ENCODE data around the gene CDK2.

DNA sequence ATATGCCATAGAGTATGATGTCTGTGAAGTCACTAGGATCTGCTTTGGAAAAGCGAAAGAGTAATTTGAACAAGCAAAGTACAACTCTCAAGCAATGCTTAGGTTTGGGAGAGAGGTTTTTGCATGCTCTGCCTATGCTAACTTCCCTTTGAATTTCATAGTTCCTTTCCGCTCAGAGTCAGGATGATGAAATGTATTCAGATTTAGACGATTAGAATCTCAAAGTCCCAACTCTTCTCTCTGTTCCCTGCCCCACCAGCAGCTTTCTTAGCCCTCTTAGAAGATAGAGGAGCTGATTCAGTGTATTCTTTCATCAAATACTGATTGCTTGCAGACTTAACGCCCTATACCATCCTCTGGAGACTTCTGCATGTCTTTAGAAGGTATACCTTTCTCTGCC is 18.7 kb downstream of the CDK2 start:
- TF ChIP-seq, protein P1, sequence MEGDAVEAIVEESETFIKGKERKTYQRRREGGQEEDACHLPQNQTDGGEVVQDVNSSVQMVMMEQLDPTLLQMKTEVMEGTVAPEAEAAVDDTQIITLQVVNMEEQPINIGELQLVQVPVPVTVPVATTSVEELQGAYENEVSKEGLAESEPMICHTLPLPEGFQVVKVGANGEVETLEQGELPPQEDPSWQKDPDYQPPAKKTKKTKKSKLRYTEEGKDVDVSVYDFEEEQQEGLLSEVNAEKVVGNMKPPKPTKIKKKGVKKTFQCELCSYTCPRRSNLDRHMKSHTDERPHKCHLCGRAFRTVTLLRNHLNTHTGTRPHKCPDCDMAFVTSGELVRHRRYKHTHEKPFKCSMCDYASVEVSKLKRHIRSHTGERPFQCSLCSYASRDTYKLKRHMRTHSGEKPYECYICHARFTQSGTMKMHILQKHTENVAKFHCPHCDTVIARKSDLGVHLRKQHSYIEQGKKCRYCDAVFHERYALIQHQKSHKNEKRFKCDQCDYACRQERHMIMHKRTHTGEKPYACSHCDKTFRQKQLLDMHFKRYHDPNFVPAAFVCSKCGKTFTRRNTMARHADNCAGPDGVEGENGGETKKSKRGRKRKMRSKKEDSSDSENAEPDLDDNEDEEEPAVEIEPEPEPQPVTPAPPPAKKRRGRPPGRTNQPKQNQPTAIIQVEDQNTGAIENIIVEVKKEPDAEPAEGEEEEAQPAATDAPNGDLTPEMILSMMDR (IDR thresholded peaks at IDR 0.05; ENCODE audit: low read depth, low read length, missing input control): no peak
- no peak for TF ChIP-seq RAD21 (IDR thresholded peaks at IDR 0.05)
- no peak for TF ChIP-seq TAF1 (conservative IDR thresholded peaks at IDR 0.05)
- no peak for TF ChIP-seq SP1 (IDR thresholded peaks at IDR 0.05)
- no peak for TF ChIP-seq EGR1 (IDR thresholded peaks at IDR 0.05; ENCODE audit: low read depth in 2 of 2)
- TF ChIP-seq, protein P2, sequence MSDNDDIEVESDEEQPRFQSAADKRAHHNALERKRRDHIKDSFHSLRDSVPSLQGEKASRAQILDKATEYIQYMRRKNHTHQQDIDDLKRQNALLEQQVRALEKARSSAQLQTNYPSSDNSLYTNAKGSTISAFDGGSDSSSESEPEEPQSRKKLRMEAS (IDR thresholded peaks at IDR 0.05): no peak
- no peak for TF ChIP-seq NR2F2 (IDR thresholded peaks at IDR 0.05)
- TF ChIP-seq FOXA1 (IDR thresholded peaks at IDR 0.05): no peak
- TF ChIP-seq, protein P3, sequence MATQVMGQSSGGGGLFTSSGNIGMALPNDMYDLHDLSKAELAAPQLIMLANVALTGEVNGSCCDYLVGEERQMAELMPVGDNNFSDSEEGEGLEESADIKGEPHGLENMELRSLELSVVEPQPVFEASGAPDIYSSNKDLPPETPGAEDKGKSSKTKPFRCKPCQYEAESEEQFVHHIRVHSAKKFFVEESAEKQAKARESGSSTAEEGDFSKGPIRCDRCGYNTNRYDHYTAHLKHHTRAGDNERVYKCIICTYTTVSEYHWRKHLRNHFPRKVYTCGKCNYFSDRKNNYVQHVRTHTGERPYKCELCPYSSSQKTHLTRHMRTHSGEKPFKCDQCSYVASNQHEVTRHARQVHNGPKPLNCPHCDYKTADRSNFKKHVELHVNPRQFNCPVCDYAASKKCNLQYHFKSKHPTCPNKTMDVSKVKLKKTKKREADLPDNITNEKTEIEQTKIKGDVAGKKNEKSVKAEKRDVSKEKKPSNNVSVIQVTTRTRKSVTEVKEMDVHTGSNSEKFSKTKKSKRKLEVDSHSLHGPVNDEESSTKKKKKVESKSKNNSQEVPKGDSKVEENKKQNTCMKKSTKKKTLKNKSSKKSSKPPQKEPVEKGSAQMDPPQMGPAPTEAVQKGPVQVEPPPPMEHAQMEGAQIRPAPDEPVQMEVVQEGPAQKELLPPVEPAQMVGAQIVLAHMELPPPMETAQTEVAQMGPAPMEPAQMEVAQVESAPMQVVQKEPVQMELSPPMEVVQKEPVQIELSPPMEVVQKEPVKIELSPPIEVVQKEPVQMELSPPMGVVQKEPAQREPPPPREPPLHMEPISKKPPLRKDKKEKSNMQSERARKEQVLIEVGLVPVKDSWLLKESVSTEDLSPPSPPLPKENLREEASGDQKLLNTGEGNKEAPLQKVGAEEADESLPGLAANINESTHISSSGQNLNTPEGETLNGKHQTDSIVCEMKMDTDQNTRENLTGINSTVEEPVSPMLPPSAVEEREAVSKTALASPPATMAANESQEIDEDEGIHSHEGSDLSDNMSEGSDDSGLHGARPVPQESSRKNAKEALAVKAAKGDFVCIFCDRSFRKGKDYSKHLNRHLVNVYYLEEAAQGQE (IDR thresholded peaks at IDR 0.05): no peak
- TF ChIP-seq, protein P4, sequence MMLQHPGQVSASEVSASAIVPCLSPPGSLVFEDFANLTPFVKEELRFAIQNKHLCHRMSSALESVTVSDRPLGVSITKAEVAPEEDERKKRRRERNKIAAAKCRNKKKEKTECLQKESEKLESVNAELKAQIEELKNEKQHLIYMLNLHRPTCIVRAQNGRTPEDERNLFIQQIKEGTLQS (IDR thresholded peaks at IDR 0.05): no peak
- no peak for TF ChIP-seq JUND (IDR thresholded peaks at IDR 0.05)
- TF ChIP-seq YY1 (IDR thresholded peaks at IDR 0.05): no peak
- TF ChIP-seq, protein P5, sequence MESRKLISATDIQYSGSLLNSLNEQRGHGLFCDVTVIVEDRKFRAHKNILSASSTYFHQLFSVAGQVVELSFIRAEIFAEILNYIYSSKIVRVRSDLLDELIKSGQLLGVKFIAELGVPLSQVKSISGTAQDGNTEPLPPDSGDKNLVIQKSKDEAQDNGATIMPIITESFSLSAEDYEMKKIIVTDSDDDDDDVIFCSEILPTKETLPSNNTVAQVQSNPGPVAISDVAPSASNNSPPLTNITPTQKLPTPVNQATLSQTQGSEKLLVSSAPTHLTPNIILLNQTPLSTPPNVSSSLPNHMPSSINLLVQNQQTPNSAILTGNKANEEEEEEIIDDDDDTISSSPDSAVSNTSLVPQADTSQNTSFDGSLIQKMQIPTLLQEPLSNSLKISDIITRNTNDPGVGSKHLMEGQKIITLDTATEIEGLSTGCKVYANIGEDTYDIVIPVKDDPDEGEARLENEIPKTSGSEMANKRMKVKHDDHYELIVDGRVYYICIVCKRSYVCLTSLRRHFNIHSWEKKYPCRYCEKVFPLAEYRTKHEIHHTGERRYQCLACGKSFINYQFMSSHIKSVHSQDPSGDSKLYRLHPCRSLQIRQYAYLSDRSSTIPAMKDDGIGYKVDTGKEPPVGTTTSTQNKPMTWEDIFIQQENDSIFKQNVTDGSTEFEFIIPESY (IDR thresholded peaks at IDR 0.05): no peak
